Iris pigment epithelial cell (primary cell): ENCODE measurements around the gene DUXB.

Source experiments
- DNase-seq: peaks from one replicate; pipeline ENCODE4 v3.0.0-alpha.2; 2011; ENCODE audit warnings: low read depth

DUXB gene

GRCh38 chr16:75660726-75661302 lies 40.4 kb downstream of the DUXB start:
- DNase-seq, result no peak

DNA sequence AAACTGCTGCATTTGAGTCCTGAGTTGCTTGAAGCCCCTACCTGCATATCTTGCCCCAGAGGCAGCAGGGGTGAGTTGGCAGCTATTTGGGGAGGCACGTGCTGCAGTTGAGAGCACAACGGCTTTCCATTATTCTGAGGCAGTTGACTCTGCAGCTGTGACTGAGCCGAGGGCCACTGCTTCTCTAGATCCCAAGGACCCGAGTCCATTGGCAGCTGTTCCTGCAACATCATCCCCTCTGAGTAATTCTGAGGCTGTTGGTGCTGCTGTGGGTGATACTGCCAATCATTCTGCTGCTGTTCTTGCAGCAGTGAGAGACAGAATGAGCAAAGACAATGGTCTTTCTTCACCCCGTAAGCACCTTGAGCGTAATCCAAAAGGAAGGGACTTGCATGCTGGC lies 40.9 kb downstream of the DUXB start:
- no peak for DNase-seq

DNA sequence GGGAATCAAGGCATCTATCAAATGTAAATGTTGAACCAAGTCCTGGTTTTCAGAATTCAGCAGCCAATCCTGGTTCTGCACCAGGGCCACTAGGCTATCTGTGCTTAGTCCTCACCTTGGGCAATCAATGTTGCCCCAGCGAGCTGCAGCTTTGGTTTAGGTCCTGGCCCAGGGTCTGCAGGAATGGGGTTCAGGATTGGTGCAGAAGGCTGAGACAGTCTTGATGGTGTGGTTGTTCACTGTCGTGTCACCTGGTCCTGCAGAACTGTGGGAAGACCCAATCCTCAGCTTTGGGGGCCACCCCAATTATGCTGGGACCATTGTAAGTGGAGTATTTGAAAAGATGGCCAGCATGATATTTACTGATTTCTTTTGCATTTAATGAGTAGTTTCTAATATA lies 43.1 kb downstream of the DUXB start:
- DNase-seq, result no peak

GRCh38 chr16:75653922-75654321 lies 47.3 kb downstream of the DUXB start:
- peak; percentile 45 for DNase-seq

DNA sequence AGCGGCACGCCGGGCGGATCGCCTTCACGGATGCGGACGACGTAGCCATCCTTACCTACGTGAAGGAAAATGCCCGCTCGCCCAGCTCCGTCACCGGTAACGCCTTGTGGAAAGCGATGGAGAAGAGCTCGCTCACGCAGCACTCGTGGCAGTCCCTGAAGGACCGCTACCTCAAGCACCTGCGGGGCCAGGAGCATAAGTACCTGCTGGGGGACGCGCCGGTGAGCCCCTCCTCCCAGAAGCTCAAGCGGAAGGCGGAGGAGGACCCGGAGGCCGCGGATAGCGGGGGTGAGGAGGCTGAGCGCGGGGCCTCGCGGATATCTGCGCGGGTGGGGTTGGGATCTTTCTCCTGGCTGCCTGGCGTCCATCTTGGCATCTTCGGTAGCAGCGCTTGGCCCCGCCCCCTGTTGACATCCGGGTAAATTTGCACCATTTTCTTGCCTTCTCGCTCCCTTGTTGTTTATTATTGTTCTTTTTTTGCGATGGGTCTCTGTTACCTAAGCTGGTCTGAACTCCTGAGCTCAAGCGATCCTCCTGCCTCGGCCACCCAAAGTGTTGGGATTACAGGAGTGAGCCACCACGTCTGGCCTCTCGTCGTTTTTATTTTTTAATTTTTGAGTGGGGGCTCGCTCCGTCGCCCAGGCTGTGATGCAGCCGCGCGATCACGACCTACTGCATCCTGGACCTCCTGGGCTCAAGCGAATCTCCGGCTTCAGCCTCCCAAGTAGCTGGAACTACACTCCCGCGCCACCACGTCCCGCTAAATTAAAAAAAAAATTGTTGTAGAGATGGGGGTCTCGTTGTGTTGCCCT lies 52.8 kb downstream of the DUXB start:
- DNase-seq, result peak; percentile 80

DNA sequence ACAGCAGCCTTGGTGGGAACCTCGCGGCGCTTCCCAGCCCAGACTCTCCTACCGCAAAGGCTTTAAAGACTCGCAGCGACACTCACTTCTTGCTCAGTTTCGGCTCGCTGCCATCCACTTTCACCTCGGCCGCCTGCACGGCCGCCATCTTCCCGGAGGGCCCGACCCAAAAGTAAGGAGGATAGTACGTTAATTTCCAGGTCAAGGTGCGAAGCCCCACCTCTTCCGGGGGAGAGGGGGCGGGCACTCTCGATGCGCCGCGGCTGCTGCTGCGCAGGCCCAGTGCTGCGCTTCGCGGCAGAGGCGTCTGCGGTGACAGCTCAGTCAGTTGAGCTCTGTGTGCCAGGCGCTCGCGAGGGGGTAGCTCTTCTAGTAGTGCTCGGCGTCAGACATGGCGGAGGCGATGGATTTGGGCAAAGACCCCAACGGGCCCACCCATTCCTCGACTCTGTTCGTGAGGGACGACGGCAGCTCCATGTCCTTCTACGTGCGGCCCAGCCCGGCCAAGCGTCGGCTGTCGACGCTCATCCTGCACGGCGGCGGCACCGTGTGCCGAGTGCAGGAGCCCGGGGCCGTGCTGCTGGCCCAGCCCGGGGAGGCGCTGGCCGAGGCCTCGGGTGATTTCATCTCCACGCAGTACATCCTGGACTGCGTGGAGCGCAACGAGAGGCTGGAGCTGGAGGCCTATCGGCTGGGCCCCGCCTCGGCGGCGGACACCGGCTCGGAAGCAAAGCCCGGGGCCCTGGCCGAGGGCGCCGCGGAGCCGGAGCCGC lies 53.6 kb downstream of the DUXB start, which contains the start of the genes KARS1 and TERF2IP:
TSS of gene KARS1 (minus strand) at position 174 of the 773 bp plus-strand sequence. CDS start at position 148, 26 bp downstream.
TSS of gene TERF2IP (plus strand) at position 282 of the 773 bp plus-strand sequence. CDS start at position 392, 110 bp downstream.
- peak; percentile 95 for DNase-seq

GRCh38 chr16:75647112-75647491 lies 54.2 kb downstream of the DUXB start:
- no peak for DNase-seq

DNA sequence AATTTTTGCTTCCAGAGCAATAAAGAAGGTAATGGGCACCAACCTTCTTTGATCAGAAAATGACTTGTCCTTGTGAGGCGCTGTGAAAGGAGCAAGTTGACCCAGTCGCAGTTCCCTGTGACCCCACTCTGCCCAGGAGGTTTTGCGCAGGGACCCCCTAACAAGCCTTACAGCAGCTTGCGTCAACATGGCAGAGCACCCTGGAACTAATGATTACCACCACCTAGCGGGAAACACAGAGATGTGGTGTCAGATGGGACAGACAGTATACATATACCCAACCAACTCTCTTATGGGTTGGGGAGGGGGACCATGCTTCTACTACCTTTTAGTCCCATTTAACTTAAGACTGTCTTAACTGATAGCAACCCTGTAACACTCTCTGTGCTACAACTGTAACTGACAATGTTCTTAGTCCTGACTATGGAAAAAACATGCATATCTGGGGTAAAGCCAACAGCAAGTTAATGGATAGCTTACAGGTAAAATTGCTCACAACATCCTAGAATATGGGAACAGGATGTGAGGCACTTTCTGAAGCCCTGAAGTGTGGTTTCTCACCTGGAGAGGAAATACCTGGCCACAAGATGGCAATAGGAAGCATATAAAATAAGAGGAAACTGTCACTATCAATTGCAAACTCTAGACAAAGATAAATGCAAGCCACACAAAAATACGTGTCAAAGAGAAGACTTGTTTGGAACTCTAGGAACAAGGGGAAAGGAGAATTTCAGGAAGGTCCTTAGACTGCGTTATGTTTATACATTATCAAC lies 56.8 kb downstream of the DUXB start:
- DNase-seq, result no peak
